Activated CD8-positive, alpha-beta T cell treated with anti-CD3 and anti-CD28 coated beads for 36 hours (primary cell): ENCODE results near the gene NEURL1. TPM values are rescaled to one million over a fixed set of nuclear protein-coding genes. Genes with fewer than 3 reads are reported as not detected.

ENCODE experiments used
- ATAC-seq: fragments of 200-7000 bp; cut with Tn5 transposase; one replicate; pipeline ENCODE4 v1.10.0; 2021; ENCODE audit warnings: mild to moderate bottlenecking, moderate library complexity
- CTCF ChIA-PET: fragments of 350-600 bp; sonication (Branson Sonifier 250); formaldehyde crosslinking; loops from one replicate; lab custom pipeline; 2021; ENCODE audit warnings: antibody characterized with exemption; lab: Charles Lee
- POLR2A ChIA-PET: fragments of 350-600 bp; sonication (Branson Sonifier 250); formaldehyde crosslinking; loops from one replicate; lab custom pipeline; 2021; ENCODE audit warnings: antibody characterized with exemption; lab: Charles Lee
- DNase-seq: peaks from one replicate; pipeline ENCODE4 v3.0.0-alpha.2; 2020
- H3K27ac Mint-ChIP-seq: one replicate; pipeline ENCODE4 v1.8.0; 2021; ENCODE audit warnings: mild to moderate bottlenecking, mixed read lengths
- H3K27me3 Mint-ChIP-seq: one replicate; pipeline ENCODE4 v1.8.0; 2021; ENCODE audit warnings: mixed read lengths
- H3K36me3 Mint-ChIP-seq: one replicate; pipeline ENCODE4 v1.8.0; 2021; ENCODE audit warnings: low read depth, mixed read lengths
- H3K4me1 Mint-ChIP-seq: one replicate; pipeline ENCODE4 v1.8.0; 2021; ENCODE audit warnings: low read depth, mixed read lengths
- H3K4me3 Mint-ChIP-seq: one replicate; pipeline ENCODE4 v1.8.0; 2021; ENCODE audit warnings: mild to moderate bottlenecking, moderate library complexity, mixed read lengths
- H3K9me3 Mint-ChIP-seq: one replicate; pipeline ENCODE4 v1.8.0; 2021; ENCODE audit warnings: mixed read lengths
- intact Hi-C: fragments of 100-400 bp; cut with micrococcal nuclease; formaldehyde crosslinking; loops from one replicate; pipeline ENCODE4 v1.10.0; 2022
- total RNA-seq, 2 experiments: library from RNA; stranded (reverse); gene quantifications; one replicate each; pipeline ENCODE4 v1.2.3, GENCODE V29; 2021
- TF ChIP-seq, protein P1 (sequence below): fragments of 200-600 bp; IDR thresholded peaks from one replicate; pipeline ENCODE4 v1.8.0; 2022; ENCODE audit warnings: antibody characterized with exemption, mild to moderate bottlenecking

Gene NEURL1
- total RNA-seq, 2 experiments from 2014 or later = 1.7 to 1.9 TPM

GRCh38 chr10:103560886-103561285 is 67.4 kb downstream of the NEURL1 start:
- Mint-ChIP-seq H3K4me1 (peaks cover 3% of the 10 kb centered on the region), H3K27ac (no peak overlapping the region), H3K36me3 (no peaks in the 10 kb centered on the region), H3K9me3 (no peaks in the 10 kb centered on the region), H3K4me3 (no peak overlapping the region), H3K27me3 (peaks cover 21% of the 10 kb centered on the region)
- TF ChIP-seq, protein P1, sequence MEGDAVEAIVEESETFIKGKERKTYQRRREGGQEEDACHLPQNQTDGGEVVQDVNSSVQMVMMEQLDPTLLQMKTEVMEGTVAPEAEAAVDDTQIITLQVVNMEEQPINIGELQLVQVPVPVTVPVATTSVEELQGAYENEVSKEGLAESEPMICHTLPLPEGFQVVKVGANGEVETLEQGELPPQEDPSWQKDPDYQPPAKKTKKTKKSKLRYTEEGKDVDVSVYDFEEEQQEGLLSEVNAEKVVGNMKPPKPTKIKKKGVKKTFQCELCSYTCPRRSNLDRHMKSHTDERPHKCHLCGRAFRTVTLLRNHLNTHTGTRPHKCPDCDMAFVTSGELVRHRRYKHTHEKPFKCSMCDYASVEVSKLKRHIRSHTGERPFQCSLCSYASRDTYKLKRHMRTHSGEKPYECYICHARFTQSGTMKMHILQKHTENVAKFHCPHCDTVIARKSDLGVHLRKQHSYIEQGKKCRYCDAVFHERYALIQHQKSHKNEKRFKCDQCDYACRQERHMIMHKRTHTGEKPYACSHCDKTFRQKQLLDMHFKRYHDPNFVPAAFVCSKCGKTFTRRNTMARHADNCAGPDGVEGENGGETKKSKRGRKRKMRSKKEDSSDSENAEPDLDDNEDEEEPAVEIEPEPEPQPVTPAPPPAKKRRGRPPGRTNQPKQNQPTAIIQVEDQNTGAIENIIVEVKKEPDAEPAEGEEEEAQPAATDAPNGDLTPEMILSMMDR = no peak
- ChIA-PET CTCF (interaction anchor here (1.5 to 1.7 kb wide), 2 partner anchors 19 to 143 kb away, joined by 3 to 6 read pairs; no protein-coding TSS in a partner anchor), POLR2A (no interaction called here)
- intact Hi-C loops = no loop called here
- ATAC-seq (no peak), DNase-seq (no peak)

DNA sequence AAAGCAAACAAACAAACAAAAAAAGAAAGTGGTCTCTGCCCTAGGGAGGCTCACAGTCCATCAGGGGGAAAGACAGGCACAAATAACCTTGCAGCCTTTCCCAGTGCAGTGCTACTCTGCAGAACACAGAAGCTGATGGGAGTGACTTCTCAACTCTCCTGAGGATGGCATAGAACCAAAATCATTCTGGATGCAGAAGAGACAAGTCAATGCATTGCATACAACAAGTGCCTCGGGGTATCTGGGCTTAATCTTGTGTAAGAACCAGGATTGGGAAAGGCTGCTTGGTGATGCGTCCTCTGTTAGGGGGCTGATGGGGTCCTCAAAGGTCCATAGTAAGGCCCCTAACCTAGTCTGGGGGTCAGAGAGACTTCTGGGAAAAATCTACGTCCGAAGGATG is 68.9 kb downstream of the NEURL1 start:
- TF ChIP-seq, protein P1 = no peak
- DNase-seq = no peak
- Mint-ChIP-seq H3K9me3 (no peaks in the 10 kb centered on the region), H3K36me3 (no peaks in the 10 kb centered on the region), H3K4me3 (no peak overlapping the region), H3K4me1 (peaks cover 3% of the 10 kb centered on the region), H3K27ac (no peak overlapping the region), H3K27me3 (peaks cover 16% of the 10 kb centered on the region)
- ATAC-seq = no peak
- CTCF ChIA-PET = no interaction called here
- intact Hi-C loops = no loop called here
- POLR2A ChIA-PET = no interaction called here

- no peak overlapping the region for H3K4me3 Mint-ChIP-seq
- ATAC-seq = no peak
- ChIA-PET POLR2A (interaction anchor here (1.8 kb wide), 1 partner anchor 11 kb away, joined by 4 read pairs; no protein-coding TSS in a partner anchor), CTCF (interaction anchor here (0.5 to 3.7 kb wide), 23 partner anchors 8 to 230 kb away, joined by 3 to 32 read pairs (median 7); partner anchors contain the start of gene NEURL1)
- TF ChIP-seq, protein P1 = no peak
- peaks cover 3% of the 10 kb centered on the region for H3K4me1 Mint-ChIP-seq
- H3K27ac Mint-ChIP-seq = no peak overlapping the region
- intact Hi-C loops = no loop called here
- H3K27me3 Mint-ChIP-seq = peaks cover 12% of the 10 kb centered on the region
- H3K36me3 Mint-ChIP-seq = no peaks in the 10 kb centered on the region
- DNase-seq = no peak
- no peaks in the 10 kb centered on the region for H3K9me3 Mint-ChIP-seq
Measured at GRCh38 chr10:103563231-103564115, 70.0 kb downstream of the NEURL1 start.

- H3K36me3 Mint-ChIP-seq = no peaks in the 10 kb centered on the region
- no peaks in the 10 kb centered on the region for H3K4me1 Mint-ChIP-seq
- H3K27me3 Mint-ChIP-seq = peaks cover 9% of the 10 kb centered on the region
- intact Hi-C loops = no loop called here
- DNase-seq = no peak
- POLR2A ChIA-PET = interaction anchor here (1.8 kb wide), 1 partner anchor 11 kb away, joined by 4 read pairs; no protein-coding TSS in a partner anchor
- no peak overlapping the region for H3K4me3 Mint-ChIP-seq
- H3K9me3 Mint-ChIP-seq = no peaks in the 10 kb centered on the region
- no peak for ATAC-seq
- TF ChIP-seq, protein P1 = no peak
- H3K27ac Mint-ChIP-seq = no peak overlapping the region
- CTCF ChIA-PET = interaction anchor here (0.5 to 3.7 kb wide), 34 partner anchors 9 to 230 kb away, joined by 3 to 32 read pairs (median 5); partner anchors contain the start of gene NEURL1
Measured at GRCh38 chr10:103564116-103564501, 70.6 kb downstream of the NEURL1 start.
